GM19239 (cell line): ENCODE results near the gene MYT1.

ENCODE experiments used
- DNase-seq: peaks from one replicate; pipeline ENCODE4 v3.0.0; 2011; ENCODE audit warnings: low spot score; ENCODE audit not compliant: insufficient read length
- FAIRE-seq: peaks from 2 replicates; lab custom pipeline; 2011; peaks lifted over from hg19 to GRCh38; lab: Jason Lieb, UNC

The MYT1 gene

GRCh38 chr20:64153861-64154589 is 10.2 kb upstream of the MYT1 start:
- FAIRE-seq: no peak

DNA sequence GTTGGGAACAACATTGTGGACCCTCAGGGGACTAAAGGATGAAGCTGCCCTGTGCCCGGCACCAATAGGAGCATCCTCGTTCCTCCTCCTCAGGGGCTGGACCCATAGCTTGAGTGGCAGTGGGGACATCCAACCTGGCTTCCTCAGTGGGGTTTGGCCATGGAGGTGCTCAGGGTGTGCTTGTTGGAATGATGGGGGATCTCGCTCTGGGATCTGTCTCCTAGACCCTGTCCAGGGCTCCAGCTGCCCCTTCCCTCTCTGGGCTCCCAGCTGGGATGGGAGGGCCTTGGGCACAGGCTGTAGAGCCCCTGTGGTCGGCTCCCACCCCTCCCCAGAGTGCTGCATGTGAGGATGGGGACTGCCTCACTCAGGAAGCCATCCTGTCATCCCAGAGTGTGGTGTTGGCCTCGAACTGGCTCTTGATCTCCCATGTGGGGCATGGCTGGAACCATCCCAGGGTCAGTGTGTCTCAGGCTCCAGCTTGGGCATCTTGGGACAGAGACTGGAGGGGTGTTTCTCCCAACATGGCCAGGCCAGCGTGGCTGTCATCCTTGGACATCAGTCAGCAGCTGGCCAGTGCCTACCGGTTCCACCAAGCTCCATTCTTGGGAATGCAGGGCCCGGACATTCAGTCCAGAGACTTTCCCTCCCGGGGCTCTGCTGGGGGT is 9.5 kb upstream of the MYT1 start:
- FAIRE-seq (no peak), DNase-seq (no peak)

More at GRCh38 chr20:64153861-64154589, 10.2 kb upstream of the MYT1 start:
- no peak for DNase-seq

DNA sequence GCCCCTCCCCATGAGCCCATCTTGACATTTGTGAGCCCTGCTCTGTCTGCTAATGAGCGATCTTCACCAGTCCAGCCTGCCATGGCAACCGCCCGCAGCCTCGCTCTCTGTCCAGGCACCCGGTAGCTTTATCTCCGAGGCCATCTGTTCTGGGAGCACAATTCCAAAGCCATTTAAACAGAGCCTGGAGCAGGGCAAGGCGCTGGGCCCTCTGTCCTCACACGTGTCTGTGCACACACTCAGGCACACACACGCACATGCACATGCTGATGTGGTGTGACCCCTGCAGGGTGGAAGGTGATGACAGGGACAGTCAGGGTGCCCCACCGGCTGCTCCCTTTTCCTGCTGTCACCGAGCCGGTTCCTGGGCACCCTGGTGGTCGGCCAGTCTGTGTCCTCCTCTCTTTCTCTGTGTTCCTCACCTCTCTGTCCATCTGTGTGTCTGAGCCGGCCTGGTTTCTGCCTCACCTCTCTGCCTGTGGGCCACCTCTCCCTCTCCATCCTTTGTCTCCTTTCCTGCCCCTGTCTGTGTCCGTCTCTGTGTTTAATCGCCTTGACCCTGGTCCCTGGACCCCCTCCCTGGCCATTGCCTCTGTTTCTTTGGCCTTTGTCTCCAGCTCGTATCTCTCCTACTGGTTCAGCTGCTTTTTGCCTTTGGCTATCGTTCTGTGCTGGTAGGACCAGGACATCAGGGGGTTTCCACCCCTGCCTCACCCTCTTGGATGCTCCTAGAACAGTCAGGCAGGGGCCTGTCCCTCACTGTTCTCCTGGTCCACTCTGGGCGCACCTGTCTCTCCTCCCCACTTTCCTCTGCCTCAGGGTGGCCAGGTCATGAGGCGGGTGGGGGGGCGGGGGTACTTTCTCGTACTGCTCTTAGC is 8.8 kb upstream of the MYT1 start:
- DNase-seq: no peak
- no peak for FAIRE-seq

GRCh38 chr20:64156136-64156885 is 7.9 kb upstream of the MYT1 start:
- FAIRE-seq (no peak), DNase-seq (no peak)

DNA sequence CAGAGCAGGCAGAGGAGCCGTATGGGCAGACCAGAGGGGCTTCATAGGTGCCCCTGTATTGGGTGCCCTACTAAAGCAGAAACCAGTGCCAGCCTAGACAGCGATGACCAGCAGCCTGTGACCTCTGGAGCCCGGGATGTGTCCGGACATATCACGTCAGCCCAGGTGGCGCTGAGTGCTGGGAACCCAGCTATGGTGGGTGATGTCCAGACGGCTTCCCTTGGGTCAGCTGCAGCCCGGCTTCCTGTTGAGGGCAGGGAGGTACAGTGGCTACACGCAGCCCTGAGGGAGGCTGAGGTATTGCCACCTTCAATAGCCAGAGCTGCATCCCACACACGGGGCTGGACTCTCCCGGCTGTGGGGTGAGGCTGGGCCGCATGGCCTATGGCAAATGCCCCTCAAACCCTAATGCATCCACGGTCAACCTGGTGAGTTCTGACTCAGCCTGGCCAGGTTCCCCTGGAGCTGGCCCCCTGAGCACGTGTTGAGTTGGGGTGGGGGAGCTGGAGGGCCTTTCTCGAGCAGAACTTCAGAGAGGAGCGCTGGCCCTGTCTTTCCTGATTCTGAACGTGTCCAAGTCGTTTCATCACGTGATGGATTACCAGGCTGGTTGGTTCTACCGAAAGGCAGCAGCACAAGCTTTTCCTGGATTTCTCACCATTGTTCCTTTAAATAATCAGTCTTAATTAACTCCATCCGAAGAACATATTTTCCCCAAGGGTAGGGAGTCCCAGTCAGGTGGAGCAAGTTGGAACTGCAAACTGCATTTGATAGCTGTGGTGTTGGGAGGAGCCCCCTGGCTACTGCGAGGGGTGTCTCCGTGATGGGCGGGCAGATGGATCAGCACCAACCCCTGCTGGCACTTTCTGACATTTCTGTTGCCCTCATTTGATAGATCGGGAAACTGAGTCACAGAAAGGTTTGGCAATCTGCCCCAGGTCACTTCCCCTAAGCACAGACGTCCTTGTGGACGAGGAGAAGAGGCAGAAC is 7.1 kb upstream of the MYT1 start:
- DNase-seq (no peak), FAIRE-seq (no peak)

DNA sequence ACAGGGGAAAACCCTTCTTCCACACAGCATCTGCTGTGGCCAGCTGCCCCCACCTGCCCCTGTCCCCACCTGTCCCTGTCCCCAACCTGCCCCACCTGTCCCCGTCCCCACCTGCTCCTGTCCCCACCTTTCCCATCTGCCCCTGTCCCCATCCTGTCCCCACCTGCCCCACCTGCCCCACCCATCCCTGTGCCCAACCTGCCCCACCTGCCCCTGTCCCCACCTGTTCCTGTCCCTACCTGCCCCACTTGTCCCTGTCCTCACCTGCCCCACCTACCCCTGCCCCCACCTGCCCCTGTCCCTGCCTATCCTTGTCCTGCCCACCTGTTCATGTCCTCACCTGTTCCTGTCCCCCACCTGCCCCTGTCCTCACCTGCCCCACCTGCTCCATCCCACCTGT is 6.4 kb upstream of the MYT1 start:
- DNase-seq: no peak
- FAIRE-seq: no peak

DNA sequence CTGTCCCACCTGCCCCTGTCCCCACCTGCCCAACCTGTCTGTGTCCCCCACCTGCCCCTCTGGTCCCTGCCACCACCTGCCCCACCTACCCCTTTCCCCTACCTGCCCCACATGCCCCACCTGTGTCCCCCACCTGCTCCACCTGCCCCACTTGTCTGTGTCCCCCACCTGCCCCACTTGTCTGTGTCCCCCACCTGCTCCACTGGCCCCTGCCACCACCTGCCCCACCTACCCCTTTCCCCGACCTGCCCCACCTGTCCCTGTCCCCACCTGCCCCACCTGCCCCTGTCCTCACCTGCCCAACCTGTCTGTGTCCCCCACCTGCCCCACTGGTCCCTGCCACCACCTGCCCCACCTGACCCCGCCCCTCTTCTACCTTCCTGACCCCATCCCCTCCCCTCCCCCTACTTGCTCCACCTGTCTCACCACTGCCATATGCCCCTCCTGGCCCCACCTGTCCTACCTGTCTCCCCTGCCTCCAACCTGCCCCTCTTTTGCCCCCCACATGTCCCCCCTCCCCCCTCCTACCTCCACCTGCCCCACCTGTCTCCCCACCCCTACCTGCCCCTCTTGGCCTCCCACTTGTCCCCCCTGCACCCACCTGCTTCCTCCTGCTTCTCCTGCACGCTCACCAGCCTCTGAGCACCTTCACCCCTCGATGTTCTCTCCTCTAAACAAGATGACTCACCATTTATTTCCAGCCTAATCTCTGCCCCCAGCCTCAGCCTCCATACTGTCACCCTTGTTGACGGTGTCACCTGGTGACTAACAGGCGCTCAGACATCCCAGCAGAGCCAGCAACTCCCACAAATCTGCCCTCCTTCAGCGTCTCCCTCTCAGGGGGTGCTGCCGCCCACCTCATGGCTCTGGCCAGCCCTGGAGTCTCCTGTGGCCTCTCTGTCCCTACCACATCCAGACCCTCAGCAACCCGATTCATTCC is 5.6 kb upstream of the MYT1 start:
- no peak for FAIRE-seq

DNA sequence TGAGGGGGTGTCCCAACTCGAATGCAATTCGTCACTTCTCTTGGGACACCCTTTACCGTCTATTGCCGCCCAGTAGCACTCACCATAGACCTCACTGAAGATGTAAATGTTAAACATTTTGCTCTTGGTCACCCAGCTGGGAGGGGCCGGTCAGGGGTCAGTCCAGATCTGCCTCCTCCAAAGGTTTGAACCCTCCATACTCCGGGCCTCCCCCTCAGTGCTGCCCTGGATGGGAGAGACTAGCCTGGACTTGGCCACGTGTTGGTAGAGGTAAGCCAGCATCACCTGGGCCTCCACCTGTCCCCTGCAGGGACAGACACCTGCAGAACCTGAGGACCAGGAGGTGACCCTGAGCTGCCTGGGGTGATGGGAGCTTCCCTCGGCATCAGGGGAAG is 5.0 kb upstream of the MYT1 start:
- DNase-seq (no peak), FAIRE-seq (no peak)

More for the DNA sequence above, 5.6 kb upstream of the MYT1 start:
- DNase-seq: no peak

GRCh38 chr20:64159711-64160110 is 4.5 kb upstream of the MYT1 start:
- FAIRE-seq: no peak
- DNase-seq: no peak

DNA sequence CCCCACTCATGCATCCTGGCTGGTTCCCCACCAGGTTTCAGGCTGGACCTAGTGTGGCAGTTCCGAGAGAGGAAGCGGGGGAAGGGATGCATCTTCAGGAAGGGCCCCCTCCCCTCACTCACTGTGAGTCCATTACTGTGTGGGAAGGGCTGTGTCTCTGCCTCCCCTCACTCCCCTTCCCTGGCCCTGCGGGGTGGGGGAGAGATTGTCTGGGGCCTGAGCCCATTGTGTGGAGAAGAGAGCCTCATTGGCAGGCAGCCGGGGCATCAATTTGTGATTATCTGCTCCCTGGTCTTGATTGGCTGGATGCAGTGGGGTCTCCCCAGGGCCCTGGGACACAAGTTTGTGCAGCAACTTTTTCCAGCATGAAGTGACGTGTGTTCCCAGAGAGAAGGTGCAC is 4.1 kb upstream of the MYT1 start:
- FAIRE-seq (no peak), DNase-seq (no peak)

- DNase-seq (no peak), FAIRE-seq (no peak)
Measured at GRCh38 chr20:64160526-64161355, 3.5 kb upstream of the MYT1 start.

- FAIRE-seq (no peak), DNase-seq (peak; percentile 33)
Measured at GRCh38 chr20:64161356-64162238, 2.7 kb upstream of the MYT1 start.

- DNase-seq (no peak), FAIRE-seq (no peak)
Measured at GRCh38 chr20:64162239-64162910, 1.9 kb upstream of the MYT1 start.

- no peak for FAIRE-seq
- no peak for DNase-seq
Measured at GRCh38 chr20:64163776-64164122, 503 bp upstream of the MYT1 start.

DNA sequence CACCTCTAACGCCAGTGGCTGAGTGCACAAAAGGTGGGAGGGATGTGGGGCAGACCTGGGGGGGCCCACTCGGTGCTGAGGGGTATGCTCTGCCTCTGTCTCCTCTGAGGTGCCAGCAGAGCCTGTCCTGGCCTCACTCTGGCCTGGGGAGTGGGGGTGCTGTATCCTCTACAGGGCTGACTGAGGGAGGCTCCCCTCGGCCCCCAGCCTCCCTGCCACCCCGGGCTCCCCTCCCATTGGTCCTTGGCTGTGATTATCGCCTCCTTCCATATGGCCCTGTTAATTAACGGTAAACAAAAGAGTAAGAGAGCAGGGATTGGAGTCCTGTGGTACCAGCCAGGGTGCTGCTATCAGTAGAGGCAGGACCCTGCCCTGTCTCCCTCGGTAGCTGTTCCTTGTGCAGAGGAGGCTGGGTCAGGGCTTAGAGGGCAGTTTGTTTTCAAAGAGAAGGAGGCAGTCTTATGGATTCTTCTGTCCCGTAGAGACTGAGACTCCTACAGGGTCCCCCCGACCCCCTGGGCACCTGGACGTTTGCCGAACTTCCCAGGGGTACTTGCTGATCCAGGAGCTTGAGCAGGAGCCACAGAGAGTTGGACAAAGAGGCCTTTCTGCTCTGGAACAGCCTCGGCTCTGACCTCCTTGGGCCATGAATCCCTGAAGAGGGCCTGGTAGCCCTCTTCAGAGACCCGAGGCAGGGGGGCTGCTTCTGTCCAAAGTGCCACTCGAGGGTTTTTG is 1.8 kb downstream of the MYT1 start:
- FAIRE-seq (no peak), DNase-seq (no peak)
